ENCODE data around the gene GRB10. TPM values are rescaled to one million over a fixed set of nuclear protein-coding genes. Genes with fewer than 3 reads are reported as not detected.

GRB10 gene
- total and polyA plus RNA-seq, 4 donors: 11.6 to 68.6 (median 41.0) TPM

DNA sequence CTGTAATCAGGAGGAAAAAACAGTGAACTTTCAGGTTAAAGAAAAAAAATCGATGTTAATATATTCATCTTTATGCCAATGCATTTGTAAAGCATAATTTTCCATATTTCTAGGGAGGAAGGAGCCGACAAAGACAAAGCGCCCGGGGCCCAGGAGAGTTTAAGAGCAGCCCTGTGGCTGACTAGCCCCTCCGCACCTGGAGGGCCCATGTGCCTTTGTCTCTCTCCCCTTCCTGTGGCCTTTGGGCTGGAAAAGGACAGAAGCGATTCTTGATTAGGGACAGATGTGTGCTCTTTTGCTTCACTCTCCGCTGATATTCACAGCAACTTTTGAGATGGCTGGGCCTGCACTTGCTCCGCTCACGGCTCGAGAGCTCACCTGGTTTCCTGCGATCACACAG lies 240.6 kb downstream of the GRB10 start:
- Histone ChIP-seq H3K4me3 (no peak overlapping the region), H3K9me3 (ENCODE audit: control insufficient read depth in 4 of 4, insufficient read depth in 3 of 4, low read length in 3 of 4) (no peaks in the 10 kb centered on the region), H3K27ac (ENCODE audit: low read depth in 1 of 2, low read length in 1 of 2) (no peak overlapping the region), H3K36me3 (ENCODE audit: control insufficient read depth in 4 of 4, insufficient read depth in 4 of 4, low read length in 4 of 4) (no peaks in the 10 kb centered on the region), H3K4me1 (ENCODE audit: control insufficient read depth in 5 of 5, insufficient read depth in 5 of 5, low read length in 5 of 5) (no peaks in the 10 kb centered on the region), H3K27me3 (ENCODE audit: control insufficient read depth in 3 of 3, insufficient read depth in 3 of 3, low read length in 2 of 3) (no peaks in the 10 kb centered on the region), H3K9ac (ENCODE audit: insufficient read depth in 1 of 2, low read length in 2 of 2) (no peak overlapping the region)
- DNase-seq: no peak
- TF ChIP-seq, protein P1, sequence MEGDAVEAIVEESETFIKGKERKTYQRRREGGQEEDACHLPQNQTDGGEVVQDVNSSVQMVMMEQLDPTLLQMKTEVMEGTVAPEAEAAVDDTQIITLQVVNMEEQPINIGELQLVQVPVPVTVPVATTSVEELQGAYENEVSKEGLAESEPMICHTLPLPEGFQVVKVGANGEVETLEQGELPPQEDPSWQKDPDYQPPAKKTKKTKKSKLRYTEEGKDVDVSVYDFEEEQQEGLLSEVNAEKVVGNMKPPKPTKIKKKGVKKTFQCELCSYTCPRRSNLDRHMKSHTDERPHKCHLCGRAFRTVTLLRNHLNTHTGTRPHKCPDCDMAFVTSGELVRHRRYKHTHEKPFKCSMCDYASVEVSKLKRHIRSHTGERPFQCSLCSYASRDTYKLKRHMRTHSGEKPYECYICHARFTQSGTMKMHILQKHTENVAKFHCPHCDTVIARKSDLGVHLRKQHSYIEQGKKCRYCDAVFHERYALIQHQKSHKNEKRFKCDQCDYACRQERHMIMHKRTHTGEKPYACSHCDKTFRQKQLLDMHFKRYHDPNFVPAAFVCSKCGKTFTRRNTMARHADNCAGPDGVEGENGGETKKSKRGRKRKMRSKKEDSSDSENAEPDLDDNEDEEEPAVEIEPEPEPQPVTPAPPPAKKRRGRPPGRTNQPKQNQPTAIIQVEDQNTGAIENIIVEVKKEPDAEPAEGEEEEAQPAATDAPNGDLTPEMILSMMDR (IDR thresholded peaks at IDR 0.05; ENCODE audit: control extremely low read depth, extremely low read depth): no peak
- WGBS, 2 donors: 93 to 96% methylated on average over 11 of the region's 11 CpGs
- ATAC-seq (ENCODE audit: insufficient read depth, low FRiP score): no peak

DNA sequence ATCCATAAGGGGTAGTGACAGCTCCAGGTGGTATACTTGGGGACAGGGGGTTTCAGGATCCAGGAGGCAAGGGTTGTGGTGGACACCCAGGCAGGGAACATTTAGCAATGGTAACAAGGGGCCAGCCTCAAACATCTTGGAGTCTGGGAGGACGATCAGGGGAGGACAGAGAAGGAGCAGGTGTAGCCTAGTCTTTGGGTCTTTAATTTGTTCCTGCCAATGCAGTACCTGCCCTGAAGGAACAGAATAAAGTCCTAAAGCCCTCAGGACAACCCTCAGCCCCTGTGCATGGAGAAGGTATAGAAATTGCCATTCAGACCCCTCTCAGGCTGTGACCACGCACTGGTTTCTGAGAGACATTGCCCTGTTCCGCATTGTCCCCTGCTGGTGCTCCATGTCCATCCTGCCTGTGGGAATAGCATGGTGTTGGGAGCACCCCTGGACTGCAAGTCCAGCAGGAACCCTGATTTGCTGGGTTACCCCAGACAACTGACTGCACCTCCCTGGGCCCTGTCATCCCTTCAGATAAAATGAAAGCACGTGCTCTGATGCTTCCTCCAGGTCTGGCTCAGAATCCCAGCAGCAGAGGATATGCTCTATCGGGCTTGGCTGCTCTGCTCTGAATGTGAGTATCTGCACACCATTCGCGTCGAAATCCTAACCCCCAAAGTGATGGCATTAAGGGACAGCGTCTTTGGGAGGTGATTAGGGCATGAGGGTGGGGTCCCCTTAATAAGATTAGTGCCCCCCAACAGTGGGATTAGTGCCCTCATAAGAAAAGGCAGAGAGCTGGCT lies 241.7 kb downstream of the GRB10 start:
- H3K36me3 ChIP-seq (ENCODE audit: control insufficient read depth in 4 of 4, insufficient read depth in 4 of 4, low read length in 4 of 4): no peaks in the 10 kb centered on the region
- no peak for ATAC-seq (ENCODE audit: insufficient read depth, low FRiP score)
- 95 to 96% methylated on average over 9 of the region's 9 CpGs for WGBS, 2 donors
- no peaks in the 10 kb centered on the region for H3K4me1 ChIP-seq (ENCODE audit: control insufficient read depth in 5 of 5, insufficient read depth in 5 of 5, low read length in 5 of 5)
- no peak overlapping the region for H3K4me3 ChIP-seq
- H3K27ac ChIP-seq (ENCODE audit: low read depth in 1 of 2, low read length in 1 of 2): no peak overlapping the region
- H3K9ac ChIP-seq (ENCODE audit: insufficient read depth in 1 of 2, low read length in 2 of 2): no peak overlapping the region
- TF ChIP-seq, protein P1 (IDR thresholded peaks at IDR 0.05; ENCODE audit: control extremely low read depth, extremely low read depth): no peak
- H3K27me3 ChIP-seq (ENCODE audit: control insufficient read depth in 3 of 3, insufficient read depth in 3 of 3, low read length in 2 of 3): no peaks in the 10 kb centered on the region
- no peak for DNase-seq
- no peaks in the 10 kb centered on the region for H3K9me3 ChIP-seq (ENCODE audit: control insufficient read depth in 4 of 4, insufficient read depth in 3 of 4, low read length in 3 of 4)

Other genes with a start within 250 kb of the GRB10 start
- gene DDC, start 217.5 kb downstream of the GRB10 start, total RNA-seq: 1 to 10 TPM; 2.1 to 3.1 TPM
- 1 to 10 TPM in 1 of 2 donors, under 1 TPM in 1; 0.23 to 1.2 TPM for gene DDC, start 217.5 kb downstream of the GRB10 start, polyA plus RNA-seq

Data from lung (tissue), 12 donors.